ENCODE measurements around the gene ITGB1BP2.
A peak's percentile ranks its signal among the peaks of the same experiment; 100 is the strongest.
"Not testable (repeated sequence)": the region's sequence is repeated elsewhere in the genome, so short reads cannot be mapped to it uniquely, and the experiment has no call there.

The ITGB1BP2 gene

DNA sequence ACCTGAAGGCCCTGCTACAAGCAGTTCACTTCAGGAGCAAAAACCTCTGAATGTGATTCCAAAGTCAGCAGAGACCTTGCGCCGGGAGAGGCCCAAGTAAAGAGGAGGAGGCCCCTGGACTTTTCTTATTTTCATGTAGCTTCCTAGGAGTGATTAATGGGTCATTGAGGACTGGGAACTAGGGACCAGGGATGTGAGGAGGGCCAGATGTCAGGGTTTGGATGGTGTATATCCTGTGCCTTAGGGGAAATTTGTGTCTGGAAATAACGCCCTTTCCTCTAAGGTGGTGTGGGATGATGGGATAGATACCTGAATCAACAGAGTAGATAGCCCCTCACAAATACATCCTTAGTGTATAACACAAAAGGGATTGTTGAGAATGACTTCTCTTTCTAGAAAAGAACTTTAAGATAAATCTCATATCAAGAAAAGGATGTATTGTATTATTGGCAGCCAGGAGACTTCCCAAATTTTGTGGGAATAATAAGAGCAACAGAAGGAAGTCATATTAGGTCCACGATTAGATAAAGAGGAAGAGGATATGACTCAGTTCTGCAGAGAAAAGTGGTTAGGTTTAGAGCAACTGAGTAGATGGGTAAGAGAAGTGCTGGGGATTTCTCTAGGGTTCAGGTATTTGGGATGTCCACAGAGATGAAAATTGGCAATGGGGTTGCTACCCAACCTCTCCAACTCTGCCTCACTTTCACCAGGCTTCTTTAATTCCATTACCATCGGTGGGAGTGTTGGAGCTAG lies 1.1 kb downstream of the ITGB1BP2 start:
- DNase-seq (ENCODE audit: low read depth): peak; percentile 34
- no peak for TF ChIP-seq CTCF (IDR thresholded peaks at IDR 0.05; ENCODE audit: low read depth, low read length)
- TF ChIP-seq MYC (IDR thresholded peaks at IDR 0.05; ENCODE audit: low read depth, low read length): no peak
- TF ChIP-seq POLR2A (IDR thresholded peaks at IDR 0.05; ENCODE audit: extremely low read depth, insufficient read length): no peak
- TF ChIP-seq, protein P1, sequence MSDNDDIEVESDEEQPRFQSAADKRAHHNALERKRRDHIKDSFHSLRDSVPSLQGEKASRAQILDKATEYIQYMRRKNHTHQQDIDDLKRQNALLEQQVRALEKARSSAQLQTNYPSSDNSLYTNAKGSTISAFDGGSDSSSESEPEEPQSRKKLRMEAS (IDR thresholded peaks at IDR 0.05; ENCODE audit: low read depth, low read length): no peak
- H3K4me3 ChIP-seq (ENCODE audit: low read depth, low read length): no peak overlapping the region

DNA sequence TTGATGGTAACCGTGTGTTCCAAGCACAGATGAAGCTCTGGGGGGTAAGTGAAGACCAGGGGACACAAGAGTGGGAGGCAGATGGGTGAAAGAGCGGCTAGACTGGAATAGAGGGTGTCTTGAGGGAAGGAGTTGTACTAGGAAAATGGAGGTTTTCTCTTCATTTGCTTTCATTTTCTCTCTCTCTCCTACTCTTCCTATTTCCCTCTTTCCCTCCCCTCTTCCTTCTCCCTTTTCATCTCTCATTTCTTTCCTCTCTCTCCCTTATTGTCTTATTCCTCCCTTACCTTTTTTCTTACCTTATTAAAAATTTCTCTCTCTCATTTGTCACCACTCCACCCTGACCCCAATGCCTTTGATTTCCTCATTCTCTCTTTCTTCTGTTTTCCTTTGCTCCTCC lies 3.0 kb downstream of the ITGB1BP2 start:
- no peak overlapping the region for H3K4me3 ChIP-seq (ENCODE audit: low read depth, low read length)
- DNase-seq (ENCODE audit: low read depth): no peak
- TF ChIP-seq POLR2A (IDR thresholded peaks at IDR 0.05; ENCODE audit: extremely low read depth, insufficient read length): no peak
- TF ChIP-seq MYC (IDR thresholded peaks at IDR 0.05; ENCODE audit: low read depth, low read length): no peak
- TF ChIP-seq, protein P1 (IDR thresholded peaks at IDR 0.05; ENCODE audit: low read depth, low read length): no peak
- TF ChIP-seq CTCF (IDR thresholded peaks at IDR 0.05; ENCODE audit: low read depth, low read length): no peak

DNA sequence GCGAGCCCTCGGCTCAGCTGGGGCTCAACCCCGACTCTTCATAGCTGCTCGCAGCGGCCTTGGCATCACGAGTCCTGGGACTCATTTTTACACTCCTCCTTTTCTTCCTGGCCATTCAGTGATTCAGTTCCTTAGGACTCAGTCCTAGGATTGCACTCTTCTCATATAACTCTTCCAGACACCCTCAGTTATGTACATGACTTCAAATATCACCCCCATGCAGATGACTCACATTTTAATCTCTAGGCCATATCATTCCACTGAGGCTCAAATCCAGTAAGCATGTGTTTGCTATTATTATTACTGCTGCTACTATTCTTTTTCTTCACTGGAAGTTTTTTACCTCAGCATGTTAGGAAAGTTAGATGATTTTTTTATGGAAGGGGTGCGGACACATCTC lies 14.4 kb downstream of the ITGB1BP2 start:
- no peak for DNase-seq (ENCODE audit: low read depth)
- no peak for TF ChIP-seq MYC (IDR thresholded peaks at IDR 0.05; ENCODE audit: low read depth, low read length)
- no peak overlapping the region for H3K4me3 ChIP-seq (ENCODE audit: low read depth, low read length)

GRCh38 chrX:71316959-71317358 lies 15.4 kb downstream of the ITGB1BP2 start:
- H3K4me3 ChIP-seq (ENCODE audit: low read depth, low read length); DNase-seq (ENCODE audit: low read depth): not testable (repeated sequence)

DNA sequence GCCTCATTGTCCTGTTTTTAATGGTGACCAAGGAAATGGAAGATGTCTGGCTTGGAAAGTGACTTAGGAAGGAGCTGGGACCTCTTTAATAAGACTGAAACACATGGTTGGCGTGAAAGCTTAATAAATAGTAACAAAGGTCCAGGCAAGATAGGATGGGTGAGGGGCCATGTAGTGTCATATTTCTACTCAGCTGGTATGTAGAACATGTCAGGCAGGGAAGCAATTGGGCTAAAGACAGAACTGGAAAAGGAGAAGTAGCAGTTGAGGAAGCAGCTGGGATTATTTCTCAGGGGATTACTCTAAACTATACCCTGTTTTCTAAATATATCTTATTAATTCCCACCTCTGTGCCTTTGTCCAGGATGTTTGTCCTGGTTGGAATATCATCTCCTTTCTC lies 18.6 kb downstream of the ITGB1BP2 start:
- TF ChIP-seq, protein P1 (IDR thresholded peaks at IDR 0.05; ENCODE audit: low read depth, low read length): no peak
- no peak for TF ChIP-seq POLR2A (IDR thresholded peaks at IDR 0.05; ENCODE audit: extremely low read depth, insufficient read length)
- no peak for TF ChIP-seq MYC (IDR thresholded peaks at IDR 0.05; ENCODE audit: low read depth, low read length)
- TF ChIP-seq CTCF (IDR thresholded peaks at IDR 0.05; ENCODE audit: low read depth, low read length): no peak
- H3K4me3 ChIP-seq (ENCODE audit: low read depth, low read length): no peak overlapping the region
- peak; percentile 55 for DNase-seq (ENCODE audit: low read depth)

DNA sequence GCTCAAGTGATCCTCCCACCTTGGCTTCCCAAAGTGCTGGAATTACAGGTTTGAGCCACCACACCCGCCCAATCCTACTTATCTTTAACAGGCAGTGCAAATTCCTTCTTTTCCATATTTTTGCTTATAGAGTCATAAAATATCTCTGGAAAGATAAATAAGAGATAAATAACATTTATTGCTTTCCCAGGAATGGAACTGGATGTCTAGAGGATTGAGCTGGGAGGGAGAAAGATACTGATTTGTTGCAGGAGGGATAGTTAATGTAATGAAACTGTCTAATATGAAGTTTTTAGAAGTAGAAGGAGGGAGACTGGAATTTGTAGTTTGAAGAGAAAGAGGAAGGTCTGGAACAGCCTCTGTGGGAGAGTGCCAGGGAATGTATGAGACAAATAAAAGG lies 20.2 kb downstream of the ITGB1BP2 start:
- H3K4me3 ChIP-seq (ENCODE audit: low read depth, low read length): no peak overlapping the region
- no peak for DNase-seq (ENCODE audit: low read depth)
- TF ChIP-seq CTCF (IDR thresholded peaks at IDR 0.05; ENCODE audit: low read depth, low read length) (no peak), POLR2A (IDR thresholded peaks at IDR 0.05; ENCODE audit: extremely low read depth, insufficient read length) (no peak), MYC (IDR thresholded peaks at IDR 0.05; ENCODE audit: low read depth, low read length) (no peak)
- TF ChIP-seq, protein P1 (IDR thresholded peaks at IDR 0.05; ENCODE audit: low read depth, low read length): no peak

- H3K4me3 ChIP-seq (ENCODE audit: low read depth, low read length); DNase-seq (ENCODE audit: low read depth): not testable (repeated sequence)
Observed at GRCh38 chrX:71324452-71324851, 22.9 kb downstream of the ITGB1BP2 start.
